H9 (cell line): ENCODE results near the gene MYCBP2. TPM values are rescaled to one million over a fixed set of nuclear protein-coding genes. Genes with fewer than 3 reads are reported as not detected.

Source experiments
- DNase-seq: peaks from one replicate; pipeline ENCODE4 v3.0.0-alpha.2; 2017
- H2AFZ ChIP-seq: one replicate; pipeline ENCODE4 v1.6.1; 2013; ENCODE audit warnings: mild to moderate bottlenecking, low read length, control low read depth, moderate library complexity
- H2AK5ac ChIP-seq: 2 replicates; pipeline ENCODE4 v1.6.1; 2013; ENCODE audit warnings: low read length, control low read depth, mixed read lengths; ENCODE audit not compliant: insufficient read length
- H2BK120ac ChIP-seq: one replicate; pipeline ENCODE4 v1.6.1; 2013; ENCODE audit warnings: low read depth, mild to moderate bottlenecking, low read length, control low read depth, inconsistent platforms; ENCODE audit not compliant: poor library complexity, severe bottlenecking
- H2BK12ac ChIP-seq: 2 replicates; pipeline ENCODE4 v1.6.1; 2013; ENCODE audit warnings: low read length, control low read depth, mixed read lengths, low read depth; ENCODE audit not compliant: insufficient read length
- H2BK15ac ChIP-seq: 2 replicates; pipeline ENCODE4 v1.6.1; 2013; ENCODE audit warnings: low read depth, low read length, control low read depth
- H2BK20ac ChIP-seq: one replicate; pipeline ENCODE4 v1.6.1; 2013; ENCODE audit warnings: low read depth, mild to moderate bottlenecking, low read length, control low read depth, inconsistent platforms; ENCODE audit not compliant: poor library complexity, severe bottlenecking
- H2BK5ac ChIP-seq: 2 replicates; pipeline ENCODE4 v1.6.1; 2013; ENCODE audit warnings: low read length, control low read depth, mixed read lengths; ENCODE audit not compliant: insufficient read length
- H3K14ac ChIP-seq: 2 replicates; pipeline ENCODE4 v1.6.1; 2013; ENCODE audit warnings: low read length, control low read depth; ENCODE audit not compliant: insufficient read depth
- H3K18ac ChIP-seq: 2 replicates; pipeline ENCODE4 v1.6.1; 2013; ENCODE audit warnings: low read depth, mild to moderate bottlenecking, mixed read lengths, low read length, control low read depth; ENCODE audit not compliant: insufficient read length
- H3K23ac ChIP-seq: 2 replicates; pipeline ENCODE4 v1.6.1; 2013; ENCODE audit warnings: low read length, control low read depth, mixed read lengths, low read depth; ENCODE audit not compliant: insufficient read length
- H3K23me2 ChIP-seq: 2 replicates; pipeline ENCODE4 v1.6.1; 2013; ENCODE audit warnings: low read depth, mild to moderate bottlenecking, mixed read lengths, low read length, control low read depth; ENCODE audit not compliant: insufficient read length, poor library complexity, severe bottlenecking
- H3K27ac ChIP-seq: 2 replicates; pipeline ENCODE4 v1.5.1; 2013; ENCODE audit warnings: low read length, control low read depth, mixed read lengths, low read depth; ENCODE audit not compliant: insufficient read length
- H3K27me3 ChIP-seq: 2 replicates; pipeline ENCODE4 v1.6.1; 2013; ENCODE audit warnings: low read length, control low read depth, inconsistent platforms; ENCODE audit not compliant: insufficient read depth
- H3K4ac ChIP-seq: 2 replicates; pipeline ENCODE4 v1.6.1; 2013; ENCODE audit warnings: low read depth, mild to moderate bottlenecking, control low read depth, inconsistent platforms, low read length, moderate library complexity
- H3K4me1 ChIP-seq: 2 replicates; pipeline ENCODE4 v1.6.1; 2013; ENCODE audit warnings: low read length, control low read depth, inconsistent platforms; ENCODE audit not compliant: insufficient read depth
- H3K4me2 ChIP-seq: 2 replicates; pipeline ENCODE4 v1.6.1; 2013; ENCODE audit warnings: low read length, control low read depth, mixed read lengths; ENCODE audit not compliant: insufficient read length, insufficient read depth
- H3K56ac ChIP-seq: 2 replicates; pipeline ENCODE4 v1.6.1; 2013; ENCODE audit warnings: low read depth, mild to moderate bottlenecking, mixed read lengths, low read length, control low read depth; ENCODE audit not compliant: insufficient read length
- H3K79me1 ChIP-seq: 2 replicates; pipeline ENCODE4 v1.6.1; 2013; ENCODE audit warnings: low read depth, mild to moderate bottlenecking, moderate library complexity, low read length, control low read depth, inconsistent platforms; ENCODE audit not compliant: insufficient read depth, poor library complexity, severe bottlenecking
- H3K79me2 ChIP-seq: 2 replicates; pipeline ENCODE4 v1.6.1; 2013; ENCODE audit warnings: low read length, control low read depth, inconsistent platforms; ENCODE audit not compliant: insufficient read depth
- H3K9ac ChIP-seq: 2 replicates; pipeline ENCODE4 v1.6.1; 2013; ENCODE audit warnings: low read length, control low read depth, mixed read lengths; ENCODE audit not compliant: insufficient read length; ENCODE audit errors: extremely low read depth
- H3K9me3 ChIP-seq: one replicate; pipeline ENCODE4 v1.6.1; 2013; ENCODE audit warnings: low read depth, low read length, inconsistent platforms; ENCODE audit not compliant: control insufficient read depth
- H3T11ph ChIP-seq: one replicate; pipeline ENCODE4 v1.6.1; 2013; ENCODE audit warnings: mild to moderate bottlenecking, low read length, control low read depth, inconsistent platforms
- H4K20me1 ChIP-seq: one replicate; pipeline ENCODE4 v1.6.1; 2013; ENCODE audit not compliant: control insufficient read depth, insufficient read length, insufficient read depth
- H4K5ac ChIP-seq: 2 replicates; pipeline ENCODE4 v1.6.1; 2013; ENCODE audit warnings: low read depth, mild to moderate bottlenecking, mixed read lengths, low read length, control low read depth; ENCODE audit not compliant: insufficient read length
- H4K8ac ChIP-seq: replicated peaks from 2 replicates; pipeline ENCODE4 v1.6.1; 2013; ENCODE audit warnings: low read length, control low read depth, mixed read lengths, low read depth; ENCODE audit not compliant: insufficient read length
- H4K91ac ChIP-seq: 2 replicates; pipeline ENCODE4 v1.6.1; 2013; ENCODE audit warnings: low read depth, mild to moderate bottlenecking, moderate library complexity, mixed read lengths, low read length, control low read depth; ENCODE audit not compliant: insufficient read length
- H3K27ac Mint-ChIP-seq, 3 experiments: 2 replicates in 2 of 3; 3 replicates in 1 of 3; pipeline ENCODE4 v1.8.0; 2020 to 2021; ENCODE audit warnings: mixed read lengths in 3 of 3, mild to moderate bottlenecking in 1 of 3, moderate library complexity in 1 of 3
- H3K27me3 Mint-ChIP-seq: 2 replicates; pipeline ENCODE4 v1.8.0; 2021; ENCODE audit warnings: low read depth, mild to moderate bottlenecking, moderate library complexity, mixed read lengths
- H3K36me3 Mint-ChIP-seq, 3 experiments: 2 replicates in 2 of 3; 3 replicates in 1 of 3; pipeline ENCODE4 v1.8.0; 2020 to 2021; ENCODE audit warnings: low read depth in 3 of 3, mixed read lengths in 3 of 3; ENCODE audit not compliant: insufficient read depth in 1 of 3
- H3K4me1 Mint-ChIP-seq, 2 experiments: 2 replicates each; pipeline ENCODE4 v1.8.0; 2020; ENCODE audit warnings: mixed read lengths in 2 of 2
- H3K4me3 Mint-ChIP-seq, 2 experiments: 2 replicates in 1 of 2; 3 replicates in 1 of 2; pipeline ENCODE4 v1.8.0; 2020 to 2021; ENCODE audit warnings: mild to moderate bottlenecking in 2 of 2, mixed read lengths in 2 of 2, moderate library complexity in 1 of 2
- H3K9me3 Mint-ChIP-seq, 2 experiments: 2 replicates in 1 of 2; 3 replicates in 1 of 2; pipeline ENCODE4 v1.8.0; 2020; ENCODE audit warnings: mild to moderate bottlenecking in 2 of 2, mixed read lengths in 2 of 2, moderate library complexity in 1 of 2
- CTCF ChIP-seq: fragments of 200-600 bp; sonication (generic); conservative IDR thresholded peaks from 3 replicates; pipeline ENCODE4 v1.8.0; 2021; ENCODE audit warnings: antibody characterized with exemption, mild to moderate bottlenecking
- WGBS: extraction: QIAGEN DNeasy Blood & Tissue Kit; methylation state at CpG from one replicate; pipeline ENCODE4 v1.1.7; 2013; ENCODE audit warnings: missing lambda C conversion rate, low lambda C conversion rate, mixed read lengths; ENCODE audit not compliant: insufficient read length; ENCODE audit errors: extremely low coverage; 5-methylcytosine and 5-hydroxymethylcytosine counted together
- total RNA-seq: library from RNA; stranded (reverse); gene quantifications from 2 replicates; pipeline ENCODE4 v1.2.1, GENCODE V29; 2021

The MYCBP2 gene
- total RNA-seq, 1 experiment from 2014 or later, result 32.0 TPM

DNA sequence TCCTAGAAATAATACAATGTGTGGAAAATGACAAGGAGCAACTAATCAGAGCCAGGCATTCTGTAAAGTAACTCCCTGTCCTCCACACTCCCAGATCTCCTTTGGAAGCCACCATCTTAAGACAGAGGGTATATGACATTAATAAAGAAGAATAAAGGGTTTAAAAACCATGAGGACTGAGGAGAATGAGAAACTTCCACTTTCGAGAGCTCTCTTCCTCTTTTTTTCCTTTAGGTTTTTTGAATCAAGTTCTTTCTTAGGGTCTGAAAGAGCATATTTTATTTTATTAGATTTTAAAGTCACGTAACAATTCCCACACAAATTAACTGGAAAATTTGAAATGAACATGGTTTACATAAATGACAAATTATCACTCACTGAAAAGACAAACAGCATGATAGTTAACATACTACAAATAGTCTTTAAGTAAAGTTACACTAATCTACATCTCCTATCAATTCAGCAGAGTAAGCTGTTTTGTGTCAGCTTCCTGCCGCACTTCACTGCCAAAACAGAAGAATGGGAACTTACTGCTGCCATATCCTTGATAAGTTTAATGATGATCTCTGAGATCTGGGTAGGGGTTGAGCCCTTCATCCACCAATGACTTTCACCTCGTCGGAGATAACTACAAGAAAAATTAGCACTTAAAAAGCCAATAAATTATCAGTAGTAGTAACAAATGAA, 261.3 kb downstream of the MYCBP2 start:
- Histone ChIP-seq H4K5ac (no peak overlapping the region), H4K91ac (no peak overlapping the region), H3K4me1 (no peaks in the 10 kb centered on the region), H3K79me2 (no peaks in the 10 kb centered on the region), H3K23me2 (no peaks in the 10 kb centered on the region), H2BK20ac (no peak overlapping the region), H4K20me1 (no peaks in the 10 kb centered on the region), H3K23ac (no peak overlapping the region), H3K27ac (no peak overlapping the region), H2AFZ (no peak overlapping the region), H3K9ac (no peak overlapping the region), H3T11ph (no peak overlapping the region), H2AK5ac (no peak overlapping the region), H3K14ac (no peak overlapping the region), H3K9me3 (no peaks in the 10 kb centered on the region), H4K8ac (no peak overlapping the region), H2BK5ac (no peak overlapping the region), H3K4ac (no peak overlapping the region), H3K18ac (no peak overlapping the region), H2BK12ac (no peak overlapping the region), H3K79me1 (no peaks in the 10 kb centered on the region), H2BK15ac (no peak overlapping the region), H3K27me3 (no peaks in the 10 kb centered on the region), H2BK120ac (no peak overlapping the region), H3K4me2 (no peak overlapping the region), H3K56ac (no peak overlapping the region)
- Mint-ChIP-seq H3K4me1 (no peaks in the 10 kb centered on the region), H3K36me3 (peaks cover 7 to 29% (median 12%) of the 10 kb centered on the region in 3 experiments; a peak in 6 of 7 replicates), H3K27ac (peak overlapping the region in 1 of 3 experiments; percentile 21; a peak in 2 of 7 replicates), H3K9me3 (no peaks in the 10 kb centered on the region), H3K27me3 (no peaks in the 10 kb centered on the region), H3K4me3 (no peak overlapping the region)
- TF ChIP-seq CTCF, result no peak
- WGBS, result no CpG with 5 or more reads among the region's 5 CpGs
- no peak for DNase-seq
